NB4 (cell line): ENCODE data around the gene PHKB.
A peak's percentile ranks its signal among the peaks of the same experiment; 100 is the strongest.

ENCODE experiments used
- CTCF ChIP-seq: IDR thresholded peaks from one replicate; pipeline ENCODE4 v1.5.1; 2012; ENCODE audit warnings: low read depth, low read length
- MAX ChIP-seq: IDR thresholded peaks from 2 replicates; pipeline ENCODE4 v1.6.1; 2011; ENCODE audit warnings: low read depth, low read length

GRCh38 chr16:47660540-47660939, 199.4 kb downstream of the PHKB start:
- TF ChIP-seq MAX (no peak), CTCF (peak; percentile 2)
